ENCODE data around the gene SSBP3.

Gene SSBP3

DNA sequence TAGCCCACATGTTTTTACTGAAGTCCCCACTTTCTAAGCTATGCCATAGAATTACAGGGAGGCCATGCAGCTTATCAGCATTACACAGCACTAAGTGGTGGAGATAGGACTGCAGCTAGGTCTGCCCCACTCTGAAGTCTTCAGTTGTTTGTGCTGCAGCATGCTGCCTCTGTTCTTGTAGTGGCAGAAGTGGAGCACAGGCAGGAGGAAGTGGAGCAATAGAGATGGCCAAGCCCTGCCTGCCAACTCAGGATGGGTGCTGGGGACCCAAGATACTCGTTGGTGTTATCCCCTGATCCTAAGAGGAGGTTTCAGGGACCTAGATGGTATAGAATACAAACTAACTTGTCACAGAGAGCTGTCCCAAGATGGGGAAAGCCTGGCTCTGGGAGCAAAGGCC lies 193.3 kb downstream of the SSBP3 start:
- no peak for TF ChIP-seq POLR2AphosphoS5 (IDR thresholded peaks at IDR 0.05; ENCODE audit: low read depth, low read length)
- TF ChIP-seq SIN3A (IDR thresholded peaks at IDR 0.05; ENCODE audit: borderline replicate concordance, insufficient read depth, low read length), result no peak
- TF ChIP-seq FOXP2 (optimal IDR thresholded peaks at IDR 0.05; ENCODE audit: borderline replicate concordance, extremely low read depth, extremely low read length, insufficient read depth), result no peak
- TF ChIP-seq TAF1 (IDR thresholded peaks at IDR 0.05; ENCODE audit: borderline replicate concordance, insufficient read depth, low read length), result no peak
- TF ChIP-seq, protein P1, sequence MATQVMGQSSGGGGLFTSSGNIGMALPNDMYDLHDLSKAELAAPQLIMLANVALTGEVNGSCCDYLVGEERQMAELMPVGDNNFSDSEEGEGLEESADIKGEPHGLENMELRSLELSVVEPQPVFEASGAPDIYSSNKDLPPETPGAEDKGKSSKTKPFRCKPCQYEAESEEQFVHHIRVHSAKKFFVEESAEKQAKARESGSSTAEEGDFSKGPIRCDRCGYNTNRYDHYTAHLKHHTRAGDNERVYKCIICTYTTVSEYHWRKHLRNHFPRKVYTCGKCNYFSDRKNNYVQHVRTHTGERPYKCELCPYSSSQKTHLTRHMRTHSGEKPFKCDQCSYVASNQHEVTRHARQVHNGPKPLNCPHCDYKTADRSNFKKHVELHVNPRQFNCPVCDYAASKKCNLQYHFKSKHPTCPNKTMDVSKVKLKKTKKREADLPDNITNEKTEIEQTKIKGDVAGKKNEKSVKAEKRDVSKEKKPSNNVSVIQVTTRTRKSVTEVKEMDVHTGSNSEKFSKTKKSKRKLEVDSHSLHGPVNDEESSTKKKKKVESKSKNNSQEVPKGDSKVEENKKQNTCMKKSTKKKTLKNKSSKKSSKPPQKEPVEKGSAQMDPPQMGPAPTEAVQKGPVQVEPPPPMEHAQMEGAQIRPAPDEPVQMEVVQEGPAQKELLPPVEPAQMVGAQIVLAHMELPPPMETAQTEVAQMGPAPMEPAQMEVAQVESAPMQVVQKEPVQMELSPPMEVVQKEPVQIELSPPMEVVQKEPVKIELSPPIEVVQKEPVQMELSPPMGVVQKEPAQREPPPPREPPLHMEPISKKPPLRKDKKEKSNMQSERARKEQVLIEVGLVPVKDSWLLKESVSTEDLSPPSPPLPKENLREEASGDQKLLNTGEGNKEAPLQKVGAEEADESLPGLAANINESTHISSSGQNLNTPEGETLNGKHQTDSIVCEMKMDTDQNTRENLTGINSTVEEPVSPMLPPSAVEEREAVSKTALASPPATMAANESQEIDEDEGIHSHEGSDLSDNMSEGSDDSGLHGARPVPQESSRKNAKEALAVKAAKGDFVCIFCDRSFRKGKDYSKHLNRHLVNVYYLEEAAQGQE (IDR thresholded peaks at IDR 0.05; ENCODE audit: insufficient read depth in 1 of 2, low read depth in 2 of 2, low read length in 2 of 2), result no peak

DNA sequence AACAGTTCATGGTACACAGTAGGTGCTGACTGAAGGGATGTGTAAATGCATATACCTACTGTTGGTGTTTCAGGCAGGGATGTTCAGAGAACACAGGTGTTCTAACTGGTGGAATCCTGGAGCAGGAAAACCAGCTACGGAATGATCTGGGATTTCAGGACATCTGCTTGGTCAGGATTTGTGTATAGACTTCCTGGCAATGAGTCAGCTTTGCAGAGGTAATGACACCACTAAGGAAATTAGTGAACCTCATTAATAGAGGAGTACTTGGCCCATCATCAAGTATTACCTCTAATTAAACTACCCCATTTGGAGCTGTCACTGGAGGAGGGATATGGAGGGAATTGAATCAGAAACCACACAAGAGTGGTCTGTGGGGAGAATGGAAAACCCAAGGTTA lies 198.9 kb downstream of the SSBP3 start:
- TF ChIP-seq, protein P1 (IDR thresholded peaks at IDR 0.05; ENCODE audit: insufficient read depth in 1 of 2, low read depth in 2 of 2, low read length in 2 of 2), result no peak
- no peak for TF ChIP-seq TAF1 (IDR thresholded peaks at IDR 0.05; ENCODE audit: borderline replicate concordance, insufficient read depth, low read length)
- no peak for TF ChIP-seq POLR2AphosphoS5 (IDR thresholded peaks at IDR 0.05; ENCODE audit: low read depth, low read length)
- no peak for TF ChIP-seq SIN3A (IDR thresholded peaks at IDR 0.05; ENCODE audit: borderline replicate concordance, insufficient read depth, low read length)
- no peak for TF ChIP-seq FOXP2 (optimal IDR thresholded peaks at IDR 0.05; ENCODE audit: borderline replicate concordance, extremely low read depth, extremely low read length, insufficient read depth)

DNA sequence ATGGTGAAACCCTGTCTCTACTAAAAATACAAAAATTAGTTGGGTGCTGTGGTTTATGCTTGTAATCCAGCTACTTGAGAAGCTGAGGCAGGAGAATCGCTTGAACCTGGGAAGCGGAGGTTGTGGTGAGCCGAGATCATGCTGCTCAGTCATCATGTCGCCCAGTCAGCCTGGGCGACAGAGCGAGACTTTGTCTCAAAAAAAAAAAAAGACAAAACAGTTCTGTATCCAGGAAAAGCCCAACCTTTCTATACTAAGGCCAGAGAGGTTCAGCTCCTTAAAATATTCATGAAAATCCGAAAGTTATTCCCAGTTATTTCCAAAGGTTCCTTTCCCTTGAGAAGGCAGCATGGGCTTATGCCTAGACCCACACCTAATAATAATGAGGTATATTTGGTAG lies 202.0 kb downstream of the SSBP3 start:
- TF ChIP-seq, protein P1 (IDR thresholded peaks at IDR 0.05; ENCODE audit: insufficient read depth in 1 of 2, low read depth in 2 of 2, low read length in 2 of 2), result no peak
- no peak for TF ChIP-seq POLR2AphosphoS5 (IDR thresholded peaks at IDR 0.05; ENCODE audit: low read depth, low read length)
- no peak for TF ChIP-seq FOXP2 (optimal IDR thresholded peaks at IDR 0.05; ENCODE audit: borderline replicate concordance, extremely low read depth, extremely low read length, insufficient read depth)
- TF ChIP-seq SIN3A (IDR thresholded peaks at IDR 0.05; ENCODE audit: borderline replicate concordance, insufficient read depth, low read length), result no peak
- no peak for TF ChIP-seq TAF1 (IDR thresholded peaks at IDR 0.05; ENCODE audit: borderline replicate concordance, insufficient read depth, low read length)

DNA sequence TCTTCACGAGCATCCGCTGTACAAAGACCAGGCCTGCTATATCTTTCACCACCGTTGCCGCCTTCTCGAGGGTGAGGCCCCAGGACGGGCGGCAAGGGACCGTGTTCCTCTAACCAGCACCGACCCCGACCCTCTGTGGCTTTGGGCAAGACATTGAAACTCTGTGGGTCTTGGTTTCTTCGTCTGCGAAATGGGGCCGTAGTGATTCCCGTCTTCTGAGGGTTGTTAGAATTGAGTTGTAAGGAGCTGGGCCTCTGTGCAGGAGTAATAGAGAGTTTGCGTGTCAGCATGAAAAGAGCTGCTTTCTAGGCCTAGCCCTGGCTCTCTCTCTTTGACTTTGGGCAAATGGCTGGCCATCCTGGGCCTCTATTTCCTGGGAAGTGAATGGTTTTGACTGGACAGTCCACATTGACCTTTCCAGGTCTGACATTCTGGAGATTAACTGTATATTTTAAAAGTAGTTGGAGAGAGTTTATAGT lies 205.6 kb downstream of the SSBP3 start:
- TF ChIP-seq SIN3A (IDR thresholded peaks at IDR 0.05; ENCODE audit: borderline replicate concordance, insufficient read depth, low read length) (no peak), FOXP2 (optimal IDR thresholded peaks at IDR 0.05; ENCODE audit: borderline replicate concordance, extremely low read depth, extremely low read length, insufficient read depth) (no peak), TAF1 (IDR thresholded peaks at IDR 0.05; ENCODE audit: borderline replicate concordance, insufficient read depth, low read length) (no peak), POLR2AphosphoS5 (IDR thresholded peaks at IDR 0.05; ENCODE audit: low read depth, low read length) (no peak)
- TF ChIP-seq, protein P1 (IDR thresholded peaks at IDR 0.05; ENCODE audit: insufficient read depth in 1 of 2, low read depth in 2 of 2, low read length in 2 of 2), result no peak

Data from PFSK-1 (cell line).